Prostate gland (tissue), 2 donors: ENCODE results near the gene FAM222A. TPM values are rescaled to one million over a fixed set of nuclear protein-coding genes. Genes with fewer than 3 reads are reported as not detected.

ENCODE experiments used
- DNase-seq: peaks from one replicate; pipeline ENCODE4 v3.0.0-alpha.2; 2019; ENCODE audit warnings: low spot score
- H3K27ac ChIP-seq, 2 donors: fragments of 200-600 bp; sonication (generic); 2 replicates each; pipeline ENCODE4 v1.5.1; 2017 to 2019
- H3K27me3 ChIP-seq: fragments of 200-600 bp; sonication (generic); replicated peaks from 2 replicates; pipeline ENCODE4 v1.5.1; 2019; ENCODE audit not compliant: insufficient read depth
- H3K36me3 ChIP-seq, 2 donors: fragments of 200-600 bp; sonication (generic); 1 replicate in 1 of 2; 2 replicates in 1 of 2; pipeline versions ENCODE4 v1.5.1 to v1.8.1; 2017 to 2019
- H3K4me1 ChIP-seq: fragments of 200-600 bp; sonication (generic); replicated peaks from 2 replicates; pipeline ENCODE4 v1.5.1; 2019
- H3K4me3 ChIP-seq, 2 donors: fragments of 200-600 bp; sonication (generic); 2 replicates each; pipeline ENCODE4 v1.5.1; 2017 to 2019
- H3K9me3 ChIP-seq: fragments of 200-600 bp; sonication (generic); 2 replicates; pipeline ENCODE4 v1.5.1; 2017
- CTCF ChIP-seq, 4 experiments: fragments of 200-600 bp in 2 of 4; fragments of 450-650 bp in 2 of 4; sonication (generic) in 2 of 4; IDR thresholded peaks; 1 replicate in 3 of 4; 2 replicates in 1 of 4; pipeline ENCODE4 v1.5.1; 2016 to 2019; ENCODE audit warnings: antibody characterized with exemption in 4 of 4, mild to moderate bottlenecking in 2 of 4, moderate library complexity in 2 of 4
- POLR2A ChIP-seq: fragments of 450-650 bp; IDR thresholded peaks from one replicate; pipeline ENCODE4 v1.6.1; 2016; ENCODE audit warnings: antibody characterized with exemption, mild to moderate bottlenecking
- POLR2AphosphoS5 ChIP-seq: sonication (generic); formaldehyde crosslinking; IDR thresholded peaks from one replicate; pipeline ENCODE4 v1.6.1; 2017; ENCODE audit warnings: antibody characterized with exemption
- WGBS: methylation state at CpG from one replicate; pipeline ENCODE4 v1.1.5; 2018; 5-methylcytosine and 5-hydroxymethylcytosine counted together
- intact Hi-C: fragments of 100-400 bp; cut with DNase I; formaldehyde crosslinking; loops from one replicate; pipeline ENCODE4 v1.14.2; 2022
- total RNA-seq, 2 donors: library from RNA; depleted of rRNA; stranded (reverse); fragments of >200 nt; gene quantifications; one replicate each; pipeline ENCODE4 v1.1.0, GENCODE V29; 2016

The FAM222A gene
- total RNA-seq, 2 donors from 2014 or later = 2.0 to 52.3 TPM

GRCh38 chr12:109724321-109724892, 10.8 kb downstream of the FAM222A start:
- H3K27ac ChIP-seq = no peak overlapping the region
- intact Hi-C loops = no loop called here
- no peak for TF ChIP-seq CTCF (IDR thresholded peaks at IDR 0.05)
- TF ChIP-seq POLR2A = no peak
- TF ChIP-seq POLR2AphosphoS5 = no peak
- WGBS = 93% methylated on average over 14 of the region's 14 CpGs
- no peaks in the 10 kb centered on the region for H3K27me3 ChIP-seq
- no peak overlapping the region for H3K4me3 ChIP-seq
- no peaks in the 10 kb centered on the region for H3K36me3 ChIP-seq
- no peak for DNase-seq
- H3K4me1 ChIP-seq = no peaks in the 10 kb centered on the region
- H3K9me3 ChIP-seq = no peaks in the 10 kb centered on the region

- DNase-seq = no peak
Measured at GRCh38 chr12:109725321-109726105, 11.9 kb downstream of the FAM222A start.

GRCh38 chr12:109726106-109726497, 12.5 kb downstream of the FAM222A start:
- Histone ChIP-seq H3K27ac (no peak overlapping the region), H3K4me1 (no peaks in the 10 kb centered on the region), H3K4me3 (no peak overlapping the region), H3K27me3 (no peaks in the 10 kb centered on the region), H3K9me3 (no peaks in the 10 kb centered on the region), H3K36me3 (no peaks in the 10 kb centered on the region)
- DNase-seq = no peak
- intact Hi-C loops = no loop called here
- 87% methylated on average over 1 of the region's 1 CpG for WGBS
- TF ChIP-seq CTCF (IDR thresholded peaks at IDR 0.05) = no peak
- no peak for TF ChIP-seq POLR2A
- no peak for TF ChIP-seq POLR2AphosphoS5

More at GRCh38 chr12:109725321-109726105, 11.9 kb downstream of the FAM222A start:
- H3K4me3 ChIP-seq = no peak overlapping the region
- no peaks in the 10 kb centered on the region for H3K36me3 ChIP-seq
- TF ChIP-seq POLR2A (no peak), POLR2AphosphoS5 (no peak), CTCF (IDR thresholded peaks at IDR 0.05) (no peak)
- 63% methylated on average over 24 of the region's 24 CpGs for WGBS
- intact Hi-C loops = no loop called here
- H3K9me3 ChIP-seq = no peaks in the 10 kb centered on the region
- H3K27me3 ChIP-seq = no peaks in the 10 kb centered on the region
- H3K27ac ChIP-seq = no peak overlapping the region
- no peaks in the 10 kb centered on the region for H3K4me1 ChIP-seq

- no peaks in the 10 kb centered on the region for H3K36me3 ChIP-seq
- H3K27me3 ChIP-seq = no peaks in the 10 kb centered on the region
- intact Hi-C loops = no loop called here
- H3K4me1 ChIP-seq = no peaks in the 10 kb centered on the region
- no peak overlapping the region for H3K27ac ChIP-seq
- WGBS = 85% methylated on average over 12 of the region's 12 CpGs
- TF ChIP-seq CTCF (IDR thresholded peaks at IDR 0.05) = no peak
- H3K9me3 ChIP-seq = no peaks in the 10 kb centered on the region
- no peak overlapping the region for H3K4me3 ChIP-seq
- DNase-seq = no peak
Measured at GRCh38 chr12:109726511-109727038, 12.9 kb downstream of the FAM222A start.
